K562 (cell line): ENCODE data around the gene HYAL3. TPM values are rescaled to one million over a fixed set of nuclear protein-coding genes. Genes with fewer than 3 reads are reported as not detected.

Experiments
- ATAC-seq: fragments of 200-7000 bp; cut with Tn5 transposase; 3 replicates; pipeline ENCODE4 v1.9.1; 2020; ENCODE audit warnings: moderate library complexity
- BruUV-seq: library from RNA; stranded (reverse); fragments of 400-500 nt; replicated peaks from 2 replicates; lab custom pipeline; 2021; lab: Mats Ljungman, UMichigan
- CTCF ChIA-PET: fragments of 300-600 bp; formaldehyde crosslinking; extraction: SDS; loops from one replicate; lab custom pipeline; 2021; ENCODE audit warnings: low intra/inter-chr PET ratio; lab: Yijun Ruan, JAX
- POLR2A ChIA-PET: fragments of 300-600, 350-650 bp; sonication (Branson Sonifier 250); formaldehyde crosslinking; extraction: SDS; loops from one replicate; lab custom pipeline; 2021; ENCODE audit warnings: antibody characterized with exemption, inconsistent platforms; lab: Yijun Ruan, JAX
- DNase-seq, 4 experiments: peaks; one replicate each; pipeline versions ENCODE4 v3.0.0 to v3.0.0-alpha.2; 2011 to 2018; ENCODE audit warnings: low spot score in 3 of 4, mixed read lengths in 3 of 4; ENCODE audit errors: extremely low read depth in 1 of 4
- FAIRE-seq: peaks from 2 replicates; lab custom pipeline; 2011; peaks lifted over from hg19 to GRCh38; lab: Jason Lieb, UNC
- H2AFZ ChIP-seq: 2 replicates; pipeline ENCODE4 v1.6.0; 2011; ENCODE audit warnings: low read depth, low read length, control low read depth, inconsistent platforms
- H3K27ac ChIP-seq: fragments of 200-600 bp; 3 replicates; pipeline ENCODE4 v1.8.0; 2011; ENCODE audit warnings: low read depth, mild to moderate bottlenecking, control low read depth, inconsistent platforms, low read length, moderate library complexity, mixed read lengths; ENCODE audit errors: extremely low read depth
- H3K27me3 ChIP-seq, 2 experiments: fragments of 300-600 bp in 1 of 2; 2 replicates in 1 of 2; 3 replicates in 1 of 2; pipeline versions ENCODE4 v1.6.0 to v1.8.0; 2011; ENCODE audit warnings: inconsistent platforms in 2 of 2, low read length in 2 of 2, mild to moderate bottlenecking in 1 of 2, mixed read lengths in 1 of 2, moderate library complexity in 1 of 2; ENCODE audit not compliant: control insufficient read depth in 2 of 2, insufficient read depth in 2 of 2
- H3K36me3 ChIP-seq: fragments of 300-600 bp; 3 replicates; pipeline ENCODE4 v1.8.0; 2011; ENCODE audit warnings: mild to moderate bottlenecking, low read length, inconsistent platforms; ENCODE audit not compliant: control insufficient read depth, insufficient read depth
- H3K4me1 ChIP-seq, 2 experiments: fragments of 200-600 bp in 1 of 2; replicated peaks in 1 of 2; 2 replicates in 1 of 2; 3 replicates in 1 of 2; pipeline versions ENCODE4 v1.5.1 to v1.8.0; 2011; ENCODE audit warnings: inconsistent platforms in 2 of 2, low read length in 2 of 2, mild to moderate bottlenecking in 1 of 2, mixed read lengths in 1 of 2, moderate library complexity in 1 of 2; ENCODE audit not compliant: control insufficient read depth in 2 of 2, insufficient read depth in 2 of 2
- H3K4me2 ChIP-seq: 2 replicates; pipeline ENCODE4 v1.6.1; 2011; ENCODE audit warnings: low read length, control low read depth, inconsistent platforms, mixed read lengths; ENCODE audit not compliant: insufficient read depth
- H3K4me3 ChIP-seq: fragments of 200-600 bp; sonication (generic), shearing (Covaris generic); 2 replicates; pipeline ENCODE4 v1.5.1; 2016; ENCODE audit warnings: control low read depth, inconsistent platforms
- H3K79me2 ChIP-seq: fragments of 200-600 bp; 3 replicates; pipeline ENCODE4 v1.8.0; 2011; ENCODE audit warnings: low read length, inconsistent platforms; ENCODE audit not compliant: control insufficient read depth, insufficient read depth
- H3K9ac ChIP-seq, 2 experiments: 2 replicates each; pipeline versions ENCODE4 v1.6.0 to v1.6.1; 2011; ENCODE audit warnings: low read depth in 2 of 2, low read length in 2 of 2, control low read depth in 1 of 2, inconsistent platforms in 1 of 2, mild to moderate bottlenecking in 1 of 2, mixed read lengths in 1 of 2; ENCODE audit not compliant: insufficient read depth in 1 of 2
- H3K9me1 ChIP-seq: one replicate; pipeline ENCODE4 v1.6.0; 2011; ENCODE audit warnings: inconsistent platforms, mild to moderate bottlenecking, low read length, moderate library complexity; ENCODE audit not compliant: control insufficient read depth, insufficient read depth
- H3K9me3 ChIP-seq: replicated peaks from 2 replicates; pipeline ENCODE4 v1.5.1; 2011; ENCODE audit warnings: low read depth, low read length, inconsistent platforms; ENCODE audit not compliant: control insufficient read depth, insufficient read depth
- H4K20me1 ChIP-seq: replicated peaks from 2 replicates; pipeline ENCODE4 v1.6.1; 2011; ENCODE audit warnings: low read length, inconsistent platforms, mixed read lengths; ENCODE audit not compliant: control insufficient read depth, insufficient read depth
- CCNT2 ChIP-seq: IDR thresholded peaks from 2 replicates; pipeline ENCODE4 v1.6.1; 2011; ENCODE audit warnings: borderline replicate concordance, low read depth, mild to moderate bottlenecking, moderate library complexity, mixed read lengths, low read length; ENCODE audit not compliant: insufficient read length; ENCODE audit errors: extremely low read depth
- CXXC5 ChIP-seq: fragments of 250-450 bp; sonication (Bioruptor Pico); IDR thresholded peaks from 2 replicates; pipeline ENCODE4 v1.8.0; 2022; ENCODE audit warnings: inconsistent platforms, mild to moderate bottlenecking, moderate library complexity
- E2F6 ChIP-seq, 2 experiments: IDR thresholded peaks; 2 replicates each; pipeline ENCODE4 v1.6.1; 2011; ENCODE audit warnings: borderline replicate concordance in 1 of 2, control low read depth in 1 of 2, low read depth in 1 of 2, low read length in 1 of 2, mild to moderate bottlenecking in 1 of 2, mixed read lengths in 1 of 2, moderate library complexity in 1 of 2; ENCODE audit not compliant: insufficient read depth in 1 of 2, insufficient read length in 1 of 2, poor library complexity in 1 of 2, severe bottlenecking in 1 of 2; ENCODE audit errors: extremely low read depth in 1 of 2
- GABPB1 ChIP-seq: sonication (generic); formaldehyde crosslinking; IDR thresholded peaks from 2 replicates; pipeline ENCODE4 v1.8.0; 2022; ENCODE audit warnings: mild to moderate bottlenecking, missing genetic modification reagents
- JUND ChIP-seq, 2 experiments: IDR thresholded peaks; 2 replicates in 1 of 2; 3 replicates in 1 of 2; pipeline ENCODE4 v1.6.1; 2011; ENCODE audit warnings: borderline replicate concordance in 2 of 2, low read depth in 2 of 2, low read length in 2 of 2, improper control_type of control experiment in 1 of 2, missing biosample characterization in 1 of 2, missing genetic modification characterization in 1 of 2, missing genetic modification reagents in 1 of 2
- MAX ChIP-seq: sonication (generic); formaldehyde crosslinking; IDR thresholded peaks from 2 replicates; pipeline ENCODE4 v1.9.0; 2022; ENCODE audit warnings: mild to moderate bottlenecking, missing genetic modification reagents
- NR2C2 ChIP-seq, 2 experiments: fragments of 200-800 bp in 1 of 2; sonication (Bioruptor generic) in 1 of 2; sonication (generic) in 1 of 2; formaldehyde crosslinking in 1 of 2; IDR thresholded peaks; 2 replicates each; pipeline versions ENCODE4 v1.6.1 to v1.8.0; 2016 to 2022; ENCODE audit warnings: mild to moderate bottlenecking in 1 of 2, missing compliant biosample characterization in 1 of 2, missing genetic modification characterization in 1 of 2, missing genetic modification reagents in 1 of 2
- ZNF277 ChIP-seq: fragments of 250-450 bp; sonication (Bioruptor Pico); IDR thresholded peaks from 2 replicates; pipeline ENCODE4 v1.8.0; 2022; ENCODE audit warnings: inconsistent platforms, mild to moderate bottlenecking, moderate library complexity, borderline replicate concordance
- ZNF584 ChIP-seq: fragments of 200-800 bp; sonication (Bioruptor generic); IDR thresholded peaks from 2 replicates; pipeline ENCODE4 v1.6.1; 2016; ENCODE audit warnings: low read depth, mild to moderate bottlenecking, missing genetic modification characterization, missing compliant biosample characterization
- ZNF76 ChIP-seq: fragments of 250-450 bp; sonication (Bioruptor Pico); IDR thresholded peaks from 2 replicates; pipeline ENCODE4 v1.4.0; 2020; ENCODE audit warnings: mild to moderate bottlenecking, moderate library complexity, borderline replicate concordance
- ZNF766 ChIP-seq: fragments of 200-800 bp; sonication (Bioruptor generic); conservative IDR thresholded peaks from 2 replicates; pipeline ENCODE4 v1.6.1; 2016; ENCODE audit warnings: missing genetic modification characterization, missing compliant biosample characterization
- ZNF785 ChIP-seq: fragments of 250-450 bp; sonication (Bioruptor Pico); IDR thresholded peaks from 2 replicates; pipeline ENCODE4 v1.4.0; 2020; ENCODE audit warnings: mild to moderate bottlenecking
- WGBS: fragments of 100-300 bp; shearing (Covaris generic); methylation state at CpG from one replicate; pipeline ENCODE4 v1.1.6; 2016; ENCODE audit warnings: low coverage, mixed read lengths; ENCODE audit not compliant: insufficient coverage; ENCODE audit errors: missing lambda C conversion rate; 5-methylcytosine and 5-hydroxymethylcytosine counted together
- in situ Hi-C: fragments of 300-500 bp; cut with MboI; formaldehyde crosslinking; loops from 4 replicates; pipeline ENCODE4 v1.15.0; 2018; ENCODE audit warnings: inconsistent platforms, mixed read lengths
- intact Hi-C: fragments of 100-400 bp; cut with micrococcal nuclease; formaldehyde crosslinking; loops from 2 replicates; pipeline ENCODE4 v1.14.2; 2022
- polyA plus RNA-seq, 8 experiments: library from polyadenylated mRNA; depleted of rRNA in 4 of 8; stranded (reverse) in 5 of 8; unstranded in 3 of 8; fragments of >200 nt; fragmentation: Nextera tagmentation in 2 of 8; fragmentation: Illumina TruSeq in 1 of 8; extraction: Ambion mirVana in 2 of 8; extraction: Trizol in 1 of 8; gene quantifications; 2 replicates each; pipeline versions ENCODE4 v1.2.1 to v1.2.3, GENCODE V29; 2011 to 2014; ENCODE audit warnings: inconsistent platforms in 1 of 8, missing spikeins in 1 of 8
- total RNA-seq, 7 experiments: library from RNA; depleted of rRNA in 6 of 7; stranded (reverse); fragments of >200 nt in 6 of 7; fragmentation: Illumina TruSeq in 2 of 7; extraction: Trizol in 2 of 7; gene quantifications; 2 replicates each; pipeline versions ENCODE4 v1.2.1 to v1.2.3, GENCODE V29; 2011 to 2021; ENCODE audit warnings: low replicate concordance in 1 of 7

The HYAL3 gene
- total and polyA plus RNA-seq, 9 of the 15 experiments (the other 6 are each of a cell fraction or from before 2014, with no cell fraction given) = 0.38 to 9.1 (median 6.8) TPM

- TF ChIP-seq ZNF277 (CRISPR knock-in tag) (no peak), MAX (0 out of 2 replicates have a peak, but pooled peaks have one; percentile 16)
These were observed 6.0 kb downstream of the HYAL3 start (continued) for GRCh38 chr3:50293079-50293801.

- 2% methylated on average over 29 of the region's 67 CpGs for WGBS
- Histone ChIP-seq H3K27me3 (no peaks in the 10 kb centered on the region), H3K27ac (peak within 1 kb of the TSS; percentile 96), H3K4me2 (peak within 1 kb of the TSS; percentile 91), H4K20me1 (no peaks in the 10 kb centered on the region), H2AFZ (peak within 1 kb of the TSS; percentile 70), H3K4me3 (peak within 1 kb of the TSS; percentile 79), H3K9me1 (no peaks in the 10 kb centered on the region), H3K9ac (peak within 1 kb of the TSS; percentile 95 to 100), H3K9me3 (no peaks in the 10 kb centered on the region), H3K36me3 (peaks cover 41% of the 10 kb centered on the region; the same call in 2 of the 3 replicates), H3K79me2 (peaks cover 33% of the 10 kb centered on the region), H3K4me1 (peaks cover 8 to 66% of the 10 kb centered on the region in 2 experiments; a peak in 3 of 5 replicates)
- ATAC-seq (peak; percentile 99), DNase-seq (peak; percentile 75 to 96 (median 80)), FAIRE-seq (peak; percentile 96)
- POLR2A ChIA-PET = interaction anchor here (0.7 to 2.4 kb wide), 8 partner anchors 8 to 654 kb away, joined by 3 to 8 read pairs (median 4); no protein-coding TSS in a partner anchor
- CTCF ChIA-PET = no interaction called here
- BruUV-seq = TSS peak; percentile 91
- intact Hi-C loops = no loop called here
- in situ Hi-C loops = no loop called here
- TF ChIP-seq JUND (IDR thresholded peaks at IDR 0.05; ENCODE audit: borderline replicate concordance, low read depth, low read length) (peak; percentile 56; the same call in 1 of the 2 replicates), JUND (tag; IDR thresholded peaks at IDR 0.05; ENCODE audit: borderline replicate concordance, low read depth, low read length) (peak; percentile 20; the same call in 1 of the 3 replicates), E2F6 (IDR thresholded peaks at IDR 0.05; ENCODE audit: borderline replicate concordance in 1 of 2, extremely low read depth in 1 of 2, insufficient read depth in 1 of 2, insufficient read length in 1 of 2, low read depth in 1 of 2, low read length in 1 of 2, poor library complexity in 1 of 2, severe bottlenecking in 1 of 2) (peak; percentile 53 to 67), NR2C2 (CRISPR knock-in tag; IDR thresholded peaks at IDR 0.05) (peak; percentile 88), NR2C2 (tag; IDR thresholded peaks at IDR 0.05) (peak; percentile 91), ZNF584 (peak; percentile 95), CXXC5 (CRISPR knock-in tag) (peak; percentile 98), ZNF76 (CRISPR knock-in tag) (peak; percentile 91), CCNT2 (peak; percentile 57), ZNF766 (CRISPR knock-in tag) (peak; percentile 98), GABPB1 (CRISPR knock-in tag) (peak; percentile 87), ZNF785 (no peak)
These were observed 6.8 kb downstream of the HYAL3 start, which contains the start of gene IFRD2 for GRCh38 chr3:50292159-50293078. IFRD2 (minus strand) TSS chr3:50292429; CDS start chr3:50292274, 155 bp downstream.
